ENCODE results near the gene ENTPD7. TPM values are rescaled to one million over a fixed set of nuclear protein-coding genes. Genes with fewer than 3 reads are reported as not detected.

ENTPD7 gene
- total RNA-seq, 1 experiment from 2014 or later, result 11.4 TPM

- TF ChIP-seq AFF4 (CRISPR knock-in tag; IDR thresholded peaks at IDR 0.05; ENCODE audit: borderline replicate concordance) (no peak), NR2C2 (CRISPR knock-in tag; IDR thresholded peaks at IDR 0.05) (no peak), SOX15 (CRISPR knock-in tag; IDR thresholded peaks at IDR 0.05) (no peak), USF2 (CRISPR knock-in tag; IDR thresholded peaks at IDR 0.05) (no peak), GTF2I (CRISPR knock-in tag; conservative IDR thresholded peaks at IDR 0.05) (no peak), ERG (CRISPR knock-in tag; IDR thresholded peaks at IDR 0.05) (no peak), IRF1 (CRISPR knock-in tag; IDR thresholded peaks at IDR 0.05) (no peak), E2F1 (CRISPR knock-in tag; IDR thresholded peaks at IDR 0.05) (no peak), ZNF512 (CRISPR knock-in tag; IDR thresholded peaks at IDR 0.05; ENCODE audit: borderline replicate concordance) (no peak), PREB (CRISPR knock-in tag; IDR thresholded peaks at IDR 0.05; ENCODE audit: borderline replicate concordance) (no peak)
Measured at GRCh38 chr10:99671386-99671785, 12.1 kb downstream of the ENTPD7 start (continued).

- POLR2A ChIA-PET, result no interaction called here
- CTCF ChIA-PET, result no interaction called here
- ATAC-seq (no peak), DNase-seq (ENCODE audit: low spot score) (no peak)
- H3K4me1 Mint-ChIP-seq, result no peaks in the 10 kb centered on the region
- H3K27me3 Mint-ChIP-seq (ENCODE audit: low read depth), result no peaks in the 10 kb centered on the region
- H3K9me3 Mint-ChIP-seq, result no peaks in the 10 kb centered on the region
- no peak overlapping the region for H3K27ac Mint-ChIP-seq
- H3K4me3 Mint-ChIP-seq, result no peak overlapping the region
- H3K36me3 Mint-ChIP-seq, result no peaks in the 10 kb centered on the region
- TF ChIP-seq ATF3 (CRISPR knock-in tag; conservative IDR thresholded peaks at IDR 0.05) (no peak), STAT6 (CRISPR knock-in tag; conservative IDR thresholded peaks at IDR 0.05; ENCODE audit: low read depth) (no peak), GABPB1 (CRISPR knock-in tag; IDR thresholded peaks at IDR 0.05) (no peak), ZNF281 (CRISPR knock-in tag; IDR thresholded peaks at IDR 0.05) (no peak), TCF7 (CRISPR knock-in tag; IDR thresholded peaks at IDR 0.05; ENCODE audit: low read depth) (no peak), ZNF423 (CRISPR knock-in tag; IDR thresholded peaks at IDR 0.05) (no peak), USF2 (CRISPR knock-in tag; IDR thresholded peaks at IDR 0.05) (no peak), FOXK1 (CRISPR knock-in tag; IDR thresholded peaks at IDR 0.05) (no peak)
Measured at GRCh38 chr10:99672884-99673283, 13.6 kb downstream of the ENTPD7 start.
